Mononuclear cell (primary cell): Measurements from ENCODE around the gene PIK3CA. TPM values are rescaled to one million over a fixed set of nuclear protein-coding genes. Genes with fewer than 3 reads are reported as not detected.

Source experiments
- H3K27me3 ChIP-seq: 2 replicates; pipeline ENCODE4 v1.6.0; 2011; ENCODE audit warnings: low read length, control low read depth; ENCODE audit not compliant: insufficient read depth
- H3K4me1 ChIP-seq: 2 replicates; pipeline ENCODE4 v1.5.1; 2011; ENCODE audit warnings: mild to moderate bottlenecking, low read length, control low read depth; ENCODE audit not compliant: insufficient read depth
- H3K4me3 ChIP-seq: 2 replicates; pipeline ENCODE4 v1.5.1; 2011; ENCODE audit warnings: mild to moderate bottlenecking, low read length, moderate library complexity
- H3K9me3 ChIP-seq: 2 replicates; pipeline ENCODE4 v1.5.1; 2011; ENCODE audit warnings: low read depth, mild to moderate bottlenecking, control low read depth, low read length
- total RNA-seq: library from RNA; depleted of rRNA; stranded (reverse); fragments of >200 nt; gene quantifications from one replicate; pipeline ENCODE4 v1.2.3, GENCODE V29; 2012

The PIK3CA gene
- total RNA-seq, 1 donor, result 91.3 TPM

GRCh38 chr3:179175358-179175757 is 27.2 kb downstream of the PIK3CA start:
- H3K4me1 ChIP-seq, result peaks cover 5% of the 10 kb centered on the region
- H3K4me3 ChIP-seq, result no peak overlapping the region
- H3K27me3 ChIP-seq, result no peaks in the 10 kb centered on the region
- H3K9me3 ChIP-seq, result no peaks in the 10 kb centered on the region

- H3K4me1 ChIP-seq, result peaks cover 10% of the 10 kb centered on the region
- no peaks in the 10 kb centered on the region for H3K9me3 ChIP-seq
- no peak overlapping the region for H3K4me3 ChIP-seq
- H3K27me3 ChIP-seq, result no peaks in the 10 kb centered on the region
Measured at GRCh38 chr3:179177611-179178010, 29.5 kb downstream of the PIK3CA start.

- Histone ChIP-seq H3K4me3 (no peak overlapping the region), H3K9me3 (no peaks in the 10 kb centered on the region), H3K27me3 (no peaks in the 10 kb centered on the region), H3K4me1 (peaks cover 10% of the 10 kb centered on the region)
Measured at GRCh38 chr3:179179256-179179655, 31.1 kb downstream of the PIK3CA start.

- Histone ChIP-seq H3K27me3 (no peaks in the 10 kb centered on the region), H3K4me3 (no peak overlapping the region), H3K4me1 (peaks cover 8% of the 10 kb centered on the region), H3K9me3 (no peaks in the 10 kb centered on the region)
Measured at GRCh38 chr3:179179979-179180759, 32.0 kb downstream of the PIK3CA start.

- Histone ChIP-seq H3K27me3 (no peaks in the 10 kb centered on the region), H3K4me3 (no peak overlapping the region), H3K4me1 (peaks cover 13% of the 10 kb centered on the region), H3K9me3 (no peaks in the 10 kb centered on the region)
Measured at GRCh38 chr3:179181021-179181472, 32.9 kb downstream of the PIK3CA start.

DNA sequence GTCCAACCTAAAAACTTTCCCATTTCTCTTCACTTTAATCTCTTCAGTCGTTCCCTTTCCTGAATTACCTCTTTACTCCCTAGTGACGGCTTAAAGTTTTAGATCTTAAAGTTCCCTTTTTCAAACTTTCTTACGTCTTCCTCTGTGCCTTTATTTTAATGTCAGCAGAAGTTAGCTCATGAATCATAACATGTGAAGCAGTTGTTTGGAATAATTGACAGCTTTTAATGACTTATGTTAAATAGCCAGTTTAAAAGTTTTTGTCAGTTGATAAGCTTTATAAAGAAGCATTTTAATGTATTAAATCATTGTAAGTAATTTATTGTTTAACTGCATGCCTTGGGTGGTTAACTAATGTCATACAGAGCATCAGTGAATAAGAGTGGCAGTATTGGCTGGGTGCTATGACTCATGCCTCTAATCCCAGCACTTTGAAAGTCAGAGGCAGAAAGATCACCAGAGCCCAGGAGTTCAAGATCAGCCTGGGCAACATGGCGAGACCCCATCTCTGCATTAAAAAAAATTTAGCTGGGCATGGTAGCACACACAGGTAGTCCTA is 33.9 kb downstream of the PIK3CA start:
- Histone ChIP-seq H3K9me3 (no peaks in the 10 kb centered on the region), H3K4me1 (peaks cover 13% of the 10 kb centered on the region), H3K4me3 (no peak overlapping the region), H3K27me3 (no peaks in the 10 kb centered on the region)

- no peaks in the 10 kb centered on the region for H3K27me3 ChIP-seq
- no peak overlapping the region for H3K4me3 ChIP-seq
- peaks cover 13% of the 10 kb centered on the region for H3K4me1 ChIP-seq
- no peaks in the 10 kb centered on the region for H3K9me3 ChIP-seq
Measured at GRCh38 chr3:179182902-179183301, 34.7 kb downstream of the PIK3CA start.

GRCh38 chr3:179184826-179185225 is 36.7 kb downstream of the PIK3CA start:
- Histone ChIP-seq H3K27me3 (no peaks in the 10 kb centered on the region), H3K4me3 (no peak overlapping the region), H3K4me1 (peaks cover 13% of the 10 kb centered on the region), H3K9me3 (no peaks in the 10 kb centered on the region)

- no peak overlapping the region for H3K4me3 ChIP-seq
- no peaks in the 10 kb centered on the region for H3K9me3 ChIP-seq
- H3K27me3 ChIP-seq, result no peaks in the 10 kb centered on the region
- peaks cover 13% of the 10 kb centered on the region for H3K4me1 ChIP-seq
Measured at GRCh38 chr3:179186426-179186825, 38.3 kb downstream of the PIK3CA start.

GRCh38 chr3:179189759-179190158 is 41.6 kb downstream of the PIK3CA start:
- H3K27me3 ChIP-seq, result no peaks in the 10 kb centered on the region
- H3K4me3 ChIP-seq, result no peak overlapping the region
- no peaks in the 10 kb centered on the region for H3K9me3 ChIP-seq
- peaks cover 5% of the 10 kb centered on the region for H3K4me1 ChIP-seq

- H3K27me3 ChIP-seq, result no peaks in the 10 kb centered on the region
- no peak overlapping the region for H3K4me3 ChIP-seq
- H3K9me3 ChIP-seq, result no peaks in the 10 kb centered on the region
- H3K4me1 ChIP-seq, result peaks cover 6% of the 10 kb centered on the region
Measured at GRCh38 chr3:179190581-179190980, 42.4 kb downstream of the PIK3CA start.

DNA sequence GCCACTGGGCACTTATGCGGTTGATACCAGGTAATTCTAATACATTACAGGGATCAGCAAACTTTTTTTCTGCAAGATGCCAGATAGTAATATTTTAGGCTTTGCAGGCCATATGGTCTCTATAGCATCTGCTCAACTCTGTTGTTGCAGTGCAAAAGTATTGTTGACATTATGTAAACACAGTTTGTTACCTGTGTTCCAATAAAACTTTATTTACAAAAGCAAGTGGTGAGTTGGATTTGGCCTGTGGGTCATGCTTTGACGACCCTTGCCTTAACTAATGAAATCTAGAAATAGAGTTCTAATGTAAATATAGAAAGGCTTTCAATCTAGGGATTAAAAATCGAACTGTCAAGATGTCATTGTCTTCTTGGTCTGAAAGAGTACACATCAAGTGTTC is 44.4 kb downstream of the PIK3CA start:
- Histone ChIP-seq H3K27me3 (no peaks in the 10 kb centered on the region), H3K4me3 (no peak overlapping the region), H3K4me1 (peaks cover 7% of the 10 kb centered on the region), H3K9me3 (no peaks in the 10 kb centered on the region)

- H3K9me3 ChIP-seq, result no peaks in the 10 kb centered on the region
- no peak overlapping the region for H3K4me3 ChIP-seq
- H3K4me1 ChIP-seq, result peaks cover 7% of the 10 kb centered on the region
- H3K27me3 ChIP-seq, result no peaks in the 10 kb centered on the region
Measured at GRCh38 chr3:179194931-179195330, 46.8 kb downstream of the PIK3CA start.

DNA sequence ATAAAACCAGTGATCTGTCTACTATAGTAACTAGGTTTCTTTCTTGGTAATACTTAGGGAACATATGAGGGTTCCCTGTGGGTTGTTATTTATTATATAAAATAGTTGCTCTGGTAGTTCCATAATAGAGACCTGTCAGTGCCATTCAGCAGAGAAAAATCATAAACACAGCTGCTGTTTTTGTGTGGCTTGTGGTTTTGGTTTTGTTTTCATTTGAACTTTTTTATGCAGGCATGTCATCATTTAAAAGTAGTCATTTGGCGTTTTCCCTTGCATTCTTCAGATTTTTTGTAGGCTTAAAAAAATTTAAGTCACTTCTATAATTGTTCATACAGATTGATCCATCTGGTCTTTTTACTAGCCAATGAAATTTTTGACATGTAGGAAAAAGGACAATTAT is 47.9 kb downstream of the PIK3CA start:
- Histone ChIP-seq H3K27me3 (no peaks in the 10 kb centered on the region), H3K9me3 (no peaks in the 10 kb centered on the region), H3K4me1 (peaks cover 7% of the 10 kb centered on the region), H3K4me3 (no peak overlapping the region)

- Histone ChIP-seq H3K9me3 (no peaks in the 10 kb centered on the region), H3K4me3 (no peak overlapping the region), H3K4me1 (peaks cover 7% of the 10 kb centered on the region), H3K27me3 (no peaks in the 10 kb centered on the region)
Measured at GRCh38 chr3:179196700-179197099, 48.5 kb downstream of the PIK3CA start.

DNA sequence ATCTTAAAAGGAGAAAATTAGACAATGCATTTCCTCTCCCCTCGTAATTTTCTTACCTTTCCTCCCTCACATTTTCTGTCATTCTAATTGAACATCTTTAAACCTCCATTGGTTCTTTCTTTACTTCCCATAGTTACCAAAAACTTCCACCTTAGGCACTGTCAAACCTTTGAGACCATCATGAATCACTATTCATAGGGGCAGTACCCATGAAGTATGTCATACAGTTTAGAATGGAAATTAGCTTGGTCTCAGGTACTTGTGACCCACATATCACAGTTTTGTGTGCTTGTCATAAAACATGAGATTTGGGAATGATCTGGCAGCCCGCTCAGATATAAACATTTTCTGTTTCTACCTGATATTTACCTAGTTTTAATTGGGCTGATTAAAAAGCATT is 52.6 kb downstream of the PIK3CA start:
- Histone ChIP-seq H3K4me3 (no peak overlapping the region), H3K4me1 (peaks cover 3% of the 10 kb centered on the region), H3K9me3 (no peaks in the 10 kb centered on the region), H3K27me3 (no peaks in the 10 kb centered on the region)
